Endothelial cell (in vitro differentiated cells): ENCODE results near the gene ZCCHC24. TPM values are rescaled to one million over a fixed set of nuclear protein-coding genes. Genes with fewer than 3 reads are reported as not detected.
A peak's percentile ranks its signal among the peaks of the same experiment; 100 is the strongest.

Experiments
- DNase-seq: peaks from one replicate; pipeline ENCODE4 v3.0.0; 2021; ENCODE audit warnings: low spot score
- H3K27ac Mint-ChIP-seq: one replicate; pipeline ENCODE4 v1.8.0; 2021; ENCODE audit warnings: mixed read lengths, inconsistent platforms; ENCODE audit not compliant: unreplicated experiment
- H3K27me3 Mint-ChIP-seq: one replicate; pipeline ENCODE4 v1.8.0; 2021; ENCODE audit warnings: mild to moderate bottlenecking, moderate library complexity, mixed read lengths, inconsistent platforms; ENCODE audit not compliant: unreplicated experiment
- H3K36me3 Mint-ChIP-seq: one replicate; pipeline ENCODE4 v1.8.0; 2021; ENCODE audit warnings: mild to moderate bottlenecking, low read depth, mixed read lengths, inconsistent platforms; ENCODE audit not compliant: unreplicated experiment
- H3K4me1 Mint-ChIP-seq: one replicate; pipeline ENCODE4 v1.8.0; 2021; ENCODE audit warnings: mild to moderate bottlenecking, mixed read lengths, inconsistent platforms; ENCODE audit not compliant: unreplicated experiment
- H3K4me3 Mint-ChIP-seq: one replicate; pipeline ENCODE4 v1.8.0; 2021; ENCODE audit warnings: mild to moderate bottlenecking, mixed read lengths, inconsistent platforms; ENCODE audit not compliant: unreplicated experiment
- H3K9me3 Mint-ChIP-seq: one replicate; pipeline ENCODE4 v1.8.0; 2021; ENCODE audit warnings: mixed read lengths, inconsistent platforms; ENCODE audit not compliant: unreplicated experiment
- total RNA-seq: library from RNA; stranded (reverse); fragmentation: NEBNext Ultra II Directional; extraction: Animal tissue kit (Norgen Biotek cat#: 25700); gene quantifications from one replicate; pipeline ENCODE4 v1.2.1, GENCODE V29; 2021; ENCODE audit not compliant: unreplicated experiment
- TF ChIP-seq, protein P1 (sequence below): fragments of 200-600 bp; sonication (generic); IDR thresholded peaks from one replicate; pipeline ENCODE4 v1.5.0; 2021; ENCODE audit warnings: antibody characterized with exemption; ENCODE audit not compliant: unreplicated experiment

The ZCCHC24 gene
- total RNA-seq, 1 donor from 2014 or later: 60.0 TPM

DNA sequence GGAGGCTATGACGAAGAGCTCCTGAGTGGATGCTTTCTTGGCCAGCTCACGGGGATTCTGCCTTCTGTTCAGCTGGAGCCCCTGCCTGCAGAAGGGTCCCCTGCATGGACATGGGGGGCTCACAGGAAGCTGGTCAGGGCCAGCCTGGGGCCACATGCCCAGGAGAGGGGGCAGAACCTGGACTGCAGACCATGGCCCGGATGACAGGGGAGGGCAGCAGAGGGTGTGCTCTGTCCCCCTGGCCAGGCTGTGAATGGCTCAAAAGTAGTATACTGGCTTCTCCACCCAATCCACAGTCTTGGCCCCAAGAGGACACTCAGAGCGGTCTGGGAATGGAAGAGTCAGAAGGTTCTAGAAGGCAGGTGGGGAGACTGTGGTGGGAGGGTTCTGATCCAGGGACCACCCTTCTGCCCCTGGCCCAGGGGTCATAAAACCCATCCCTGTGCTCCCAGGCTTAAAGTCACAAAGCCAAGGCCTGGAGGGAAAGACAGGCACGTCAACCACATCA is 57.9 kb downstream of the ZCCHC24 start:
- no peak overlapping the region for H3K4me3 Mint-ChIP-seq
- DNase-seq: no peak
- no peak overlapping the region for H3K27ac Mint-ChIP-seq
- TF ChIP-seq, protein P1, sequence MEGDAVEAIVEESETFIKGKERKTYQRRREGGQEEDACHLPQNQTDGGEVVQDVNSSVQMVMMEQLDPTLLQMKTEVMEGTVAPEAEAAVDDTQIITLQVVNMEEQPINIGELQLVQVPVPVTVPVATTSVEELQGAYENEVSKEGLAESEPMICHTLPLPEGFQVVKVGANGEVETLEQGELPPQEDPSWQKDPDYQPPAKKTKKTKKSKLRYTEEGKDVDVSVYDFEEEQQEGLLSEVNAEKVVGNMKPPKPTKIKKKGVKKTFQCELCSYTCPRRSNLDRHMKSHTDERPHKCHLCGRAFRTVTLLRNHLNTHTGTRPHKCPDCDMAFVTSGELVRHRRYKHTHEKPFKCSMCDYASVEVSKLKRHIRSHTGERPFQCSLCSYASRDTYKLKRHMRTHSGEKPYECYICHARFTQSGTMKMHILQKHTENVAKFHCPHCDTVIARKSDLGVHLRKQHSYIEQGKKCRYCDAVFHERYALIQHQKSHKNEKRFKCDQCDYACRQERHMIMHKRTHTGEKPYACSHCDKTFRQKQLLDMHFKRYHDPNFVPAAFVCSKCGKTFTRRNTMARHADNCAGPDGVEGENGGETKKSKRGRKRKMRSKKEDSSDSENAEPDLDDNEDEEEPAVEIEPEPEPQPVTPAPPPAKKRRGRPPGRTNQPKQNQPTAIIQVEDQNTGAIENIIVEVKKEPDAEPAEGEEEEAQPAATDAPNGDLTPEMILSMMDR: no peak
- H3K27me3 Mint-ChIP-seq: peaks cover 20% of the 10 kb centered on the region
- peaks cover 23% of the 10 kb centered on the region for H3K36me3 Mint-ChIP-seq
- H3K9me3 Mint-ChIP-seq: no peaks in the 10 kb centered on the region
- H3K4me1 Mint-ChIP-seq: peaks cover 9% of the 10 kb centered on the region

DNA sequence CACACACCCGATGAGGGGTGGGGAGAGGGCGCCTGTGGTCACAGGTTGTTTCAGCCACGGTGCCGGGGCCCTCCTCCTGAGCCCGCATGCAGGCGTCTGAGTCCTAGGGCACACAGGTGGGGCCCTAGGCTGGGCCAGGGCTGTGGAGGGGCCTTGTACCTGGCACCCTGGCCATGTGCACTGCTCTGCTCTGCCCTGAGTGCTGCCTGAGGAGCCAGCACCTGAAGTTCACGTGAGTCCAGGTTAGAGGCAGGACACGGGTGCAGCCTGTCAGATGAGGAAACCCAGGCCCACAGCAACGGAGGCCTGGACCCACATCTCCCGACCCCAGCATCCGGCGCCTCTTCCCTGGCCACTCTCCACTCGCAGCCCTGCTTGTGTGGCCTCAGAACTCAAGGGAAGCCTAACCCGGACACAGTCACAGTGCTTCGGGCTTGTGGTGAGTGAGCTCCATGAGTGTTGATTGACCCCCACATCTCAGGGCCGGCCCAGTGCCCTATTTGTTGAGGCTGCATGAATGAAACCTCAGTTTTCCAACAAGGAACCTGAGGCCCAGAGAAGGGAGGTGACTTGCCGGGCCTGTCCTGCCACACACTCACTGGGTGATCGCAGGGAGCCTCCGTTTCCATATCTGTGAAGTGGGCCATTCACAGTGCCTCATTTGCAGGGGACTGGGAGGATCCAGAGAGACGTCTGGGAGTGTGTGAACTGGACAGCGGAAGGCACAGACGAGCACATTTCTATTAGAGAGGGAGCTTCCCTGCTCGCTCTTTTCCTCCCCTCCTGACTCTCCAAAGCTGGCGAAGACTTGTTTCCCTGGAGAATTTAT is 58.6 kb downstream of the ZCCHC24 start:
- H3K4me1 Mint-ChIP-seq: peaks cover 5% of the 10 kb centered on the region
- TF ChIP-seq, protein P1: no peak
- H3K4me3 Mint-ChIP-seq: no peak overlapping the region
- H3K27ac Mint-ChIP-seq: no peak overlapping the region
- H3K9me3 Mint-ChIP-seq: no peaks in the 10 kb centered on the region
- H3K36me3 Mint-ChIP-seq: peaks cover 17% of the 10 kb centered on the region
- peaks cover 14% of the 10 kb centered on the region for H3K27me3 Mint-ChIP-seq
- DNase-seq: no peak

DNA sequence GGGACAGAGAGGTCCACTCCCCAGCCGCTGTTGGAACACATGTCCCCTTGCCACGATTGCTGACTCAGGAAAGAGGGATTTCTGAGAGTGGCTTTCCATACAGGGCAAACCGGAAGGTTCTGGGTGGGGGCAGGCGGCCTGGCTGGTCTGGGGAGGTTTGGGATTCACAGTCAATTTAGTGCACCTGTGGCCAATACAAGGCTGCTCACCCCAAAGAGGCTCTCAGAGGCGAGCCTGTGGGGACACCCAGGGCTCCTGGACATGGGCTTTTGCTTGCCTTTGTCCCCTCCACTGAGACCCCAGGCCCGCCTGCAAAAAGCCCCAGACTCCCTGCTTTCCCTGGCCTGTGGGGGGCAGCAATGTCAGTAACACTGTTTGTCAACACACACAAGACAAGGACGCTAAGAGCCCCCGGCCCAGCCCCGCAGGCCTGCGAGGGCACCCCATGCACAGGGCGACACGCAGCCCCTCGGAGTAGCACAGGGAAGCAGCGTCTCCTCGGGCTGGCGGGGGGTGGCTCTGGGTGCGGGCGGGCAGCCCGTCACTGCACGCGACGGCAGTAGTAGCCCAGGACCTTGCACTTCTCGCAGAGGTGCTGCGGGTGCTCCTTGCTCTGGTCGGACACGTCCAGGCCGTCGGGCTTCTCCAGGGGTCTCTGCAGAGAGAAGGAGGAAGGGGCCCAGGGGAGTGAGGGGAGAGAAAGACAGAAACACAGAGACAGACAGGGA is 59.5 kb downstream of the ZCCHC24 start:
- Mint-ChIP-seq H3K9me3 (no peaks in the 10 kb centered on the region), H3K36me3 (peaks cover 12% of the 10 kb centered on the region), H3K27me3 (peaks cover 12% of the 10 kb centered on the region), H3K4me1 (peaks cover 3% of the 10 kb centered on the region), H3K4me3 (no peak overlapping the region), H3K27ac (no peak overlapping the region)
- TF ChIP-seq, protein P1: no peak
- peak; percentile 46 for DNase-seq

DNA sequence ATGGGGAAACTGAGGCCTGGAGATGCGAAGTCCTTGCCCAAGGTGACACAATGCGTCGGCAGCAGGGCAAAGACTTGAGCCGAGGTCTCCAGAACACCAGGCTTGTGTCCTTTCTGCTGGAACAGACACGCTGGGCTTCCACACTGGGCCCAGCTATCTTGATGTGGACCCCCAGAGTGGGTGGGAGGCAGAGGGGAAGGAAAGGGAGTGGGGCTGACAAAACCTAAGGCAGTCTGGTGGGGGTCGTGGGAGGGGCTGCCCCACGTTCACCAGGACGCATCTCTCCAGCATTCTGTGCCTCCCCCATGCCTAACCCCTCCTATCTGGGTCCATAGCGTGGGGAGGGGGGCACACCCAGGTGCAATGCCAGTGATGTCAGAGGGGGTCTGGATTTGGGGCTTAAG is 60.0 kb downstream of the ZCCHC24 start:
- peaks cover 2% of the 10 kb centered on the region for H3K4me1 Mint-ChIP-seq
- H3K9me3 Mint-ChIP-seq: no peaks in the 10 kb centered on the region
- H3K4me3 Mint-ChIP-seq: no peak overlapping the region
- no peak for DNase-seq
- H3K36me3 Mint-ChIP-seq: peaks cover 11% of the 10 kb centered on the region
- TF ChIP-seq, protein P1: no peak
- no peak overlapping the region for H3K27ac Mint-ChIP-seq
- peaks cover 12% of the 10 kb centered on the region for H3K27me3 Mint-ChIP-seq
